SK-N-SH (cell line): ENCODE measurements around the gene F2R.
"Not testable (repeated sequence)": the region's sequence is repeated elsewhere in the genome, so short reads cannot be mapped to it uniquely, and the experiment has no call there.

Source experiments
- CTCF ChIP-seq: fragments of 200-600 bp; sonication (generic); IDR thresholded peaks from 2 replicates; pipeline ENCODE4 v1.6.1; 2017; ENCODE audit warnings: antibody characterized with exemption, mild to moderate bottlenecking, moderate library complexity
- ELF1 ChIP-seq: IDR thresholded peaks from 2 replicates; pipeline ENCODE4 v1.4.0; 2012
- EZH2phosphoT487 ChIP-seq: fragments of 200-600 bp; sonication (generic); IDR thresholded peaks from 2 replicates; pipeline ENCODE4 v1.6.1; 2017; ENCODE audit warnings: low read depth, mixed run types, mild to moderate bottlenecking, antibody characterized with exemption, moderate library complexity, borderline replicate concordance
- FOXM1 ChIP-seq: IDR thresholded peaks from 2 replicates; pipeline ENCODE4 v1.4.0; 2012; ENCODE audit warnings: low read depth, mild to moderate bottlenecking
- GATA2 ChIP-seq: sonication (generic); formaldehyde crosslinking; IDR thresholded peaks from 2 replicates; pipeline ENCODE4 v1.5.0; 2020; ENCODE audit warnings: mild to moderate bottlenecking, missing genetic modification reagents
- IRF3 ChIP-seq: fragments of 150-350 bp; IDR thresholded peaks from 2 replicates; pipeline ENCODE4 v1.6.1; 2016; ENCODE audit warnings: mild to moderate bottlenecking, low read depth, low read length
- NFIC ChIP-seq: IDR thresholded peaks from 2 replicates; pipeline ENCODE4 v1.4.0; 2012; ENCODE audit warnings: borderline replicate concordance
- RAD21 ChIP-seq: IDR thresholded peaks from 2 replicates; pipeline ENCODE4 v1.6.1; 2012; ENCODE audit warnings: mild to moderate bottlenecking, low read length
- SMC3 ChIP-seq: IDR thresholded peaks from 2 replicates; pipeline ENCODE4 v1.6.1; 2012; ENCODE audit warnings: low read depth, low read length, improper control_type of control experiment
- TCF12 ChIP-seq: IDR thresholded peaks from 2 replicates; pipeline ENCODE4 v1.4.0; 2012
- YY1 ChIP-seq: IDR thresholded peaks from 2 replicates; pipeline ENCODE4 v1.4.0; 2012; ENCODE audit warnings: low read depth, mild to moderate bottlenecking

- not testable (repeated sequence) for TF ChIP-seq FOXM1; CTCF; NFIC; RAD21; YY1; GATA2 (CRISPR knock-in tag); EZH2phosphoT487; IRF3; SMC3; TCF12; ELF1
Observed at GRCh38 chr5:76771041-76771440, 55.1 kb downstream of the F2R start.
